Adipocyte (in vitro differentiated cells): ENCODE results near the gene SMARCB1.

ENCODE experiments used
- DNase-seq: peaks from one replicate; pipeline ENCODE4 v3.0.0-alpha.2; 2015; ENCODE audit warnings: low read depth
- H3K27me3 ChIP-seq: replicated peaks from 2 replicates; pipeline ENCODE4 v1.7.0; 2013; ENCODE audit warnings: mild to moderate bottlenecking, low read length, moderate library complexity; ENCODE audit not compliant: control insufficient read depth, insufficient read depth
- H3K36me3 ChIP-seq: 2 replicates; pipeline ENCODE4 v1.7.0; 2013; ENCODE audit warnings: low read length, mild to moderate bottlenecking, moderate library complexity; ENCODE audit not compliant: control insufficient read depth, insufficient read depth, severe bottlenecking
- H3K4me1 ChIP-seq: 2 replicates; pipeline ENCODE4 v1.7.0; 2013; ENCODE audit warnings: mild to moderate bottlenecking, low read length, moderate library complexity; ENCODE audit not compliant: control insufficient read depth, insufficient read depth
- H3K4me3 ChIP-seq: 2 replicates; pipeline ENCODE4 v1.7.0; 2013; ENCODE audit warnings: mild to moderate bottlenecking, low read length, moderate library complexity
- H3K9ac ChIP-seq: 2 replicates; pipeline ENCODE4 v1.7.0; 2013; ENCODE audit warnings: mild to moderate bottlenecking, low read length, moderate library complexity
- H3K9me3 ChIP-seq: 2 replicates; pipeline ENCODE4 v1.7.0; 2013; ENCODE audit warnings: mild to moderate bottlenecking, low read length, moderate library complexity; ENCODE audit not compliant: control insufficient read depth

The SMARCB1 gene

GRCh38 chr22:23763579-23763945 is 23.2 kb upstream of the SMARCB1 start:
- no peaks in the 10 kb centered on the region for H3K36me3 ChIP-seq
- H3K9me3 ChIP-seq: no peaks in the 10 kb centered on the region
- H3K4me3 ChIP-seq: no peak overlapping the region
- no peak overlapping the region for H3K9ac ChIP-seq
- no peak for DNase-seq
- peaks cover 11% of the 10 kb centered on the region for H3K4me1 ChIP-seq
- H3K27me3 ChIP-seq: no peaks in the 10 kb centered on the region

DNA sequence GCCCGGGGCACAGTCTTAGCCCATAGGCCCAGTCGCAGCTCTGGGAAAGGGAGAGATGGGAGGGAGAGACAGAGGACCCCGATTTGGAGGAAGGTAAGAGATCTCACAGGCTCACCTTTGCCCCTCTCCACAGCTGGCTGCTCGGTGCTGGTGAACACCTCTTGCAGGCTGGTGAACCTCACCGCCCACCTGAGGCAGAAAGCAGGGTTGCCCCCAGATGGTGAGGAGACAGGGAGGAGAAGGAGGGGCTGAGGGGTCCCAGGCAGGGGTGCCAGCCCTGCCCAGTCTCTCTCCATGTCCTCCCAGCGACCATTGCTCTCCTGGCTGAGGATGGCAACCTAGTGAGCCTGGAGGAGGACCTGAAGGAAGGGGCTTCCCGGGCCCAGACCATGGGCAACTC is 22.8 kb upstream of the SMARCB1 start:
- H3K27me3 ChIP-seq: no peaks in the 10 kb centered on the region
- no peak overlapping the region for H3K9ac ChIP-seq
- H3K36me3 ChIP-seq: no peaks in the 10 kb centered on the region
- DNase-seq: no peak
- H3K4me3 ChIP-seq: no peak overlapping the region
- H3K9me3 ChIP-seq: no peaks in the 10 kb centered on the region
- H3K4me1 ChIP-seq: peaks cover 11% of the 10 kb centered on the region

GRCh38 chr22:23764899-23765881 is 21.6 kb upstream of the SMARCB1 start:
- Histone ChIP-seq H3K27me3 (no peaks in the 10 kb centered on the region), H3K4me3 (no peak overlapping the region), H3K36me3 (no peaks in the 10 kb centered on the region), H3K9me3 (no peaks in the 10 kb centered on the region), H3K4me1 (peaks cover 11% of the 10 kb centered on the region), H3K9ac (no peak overlapping the region)
- no peak for DNase-seq

GRCh38 chr22:23767303-23767672 is 19.5 kb upstream of the SMARCB1 start:
- Histone ChIP-seq H3K36me3 (no peaks in the 10 kb centered on the region), H3K4me1 (peaks cover 12% of the 10 kb centered on the region), H3K9ac (peak overlapping the region; percentile 90), H3K4me3 (peak overlapping the region; percentile 85), H3K9me3 (no peaks in the 10 kb centered on the region), H3K27me3 (no peaks in the 10 kb centered on the region)
- no peak for DNase-seq

GRCh38 chr22:23767673-23768548 is 18.9 kb upstream of the SMARCB1 start, which contains the start of gene CHCHD10:
TSS of gene CHCHD10 (minus strand) at chr22:23767972. CDS start at chr22:23767874, 98 bp downstream.
- H3K9ac ChIP-seq: peak within 1 kb of the TSS; percentile 90
- no peaks in the 10 kb centered on the region for H3K27me3 ChIP-seq
- H3K4me1 ChIP-seq: peaks cover 14% of the 10 kb centered on the region
- peak; percentile 87 for DNase-seq
- H3K9me3 ChIP-seq: no peaks in the 10 kb centered on the region
- peak within 1 kb of the TSS; percentile 85 for H3K4me3 ChIP-seq
- no peaks in the 10 kb centered on the region for H3K36me3 ChIP-seq

GRCh38 chr22:23769321-23769965 is 17.3 kb upstream of the SMARCB1 start:
- no peak for DNase-seq
- Histone ChIP-seq H3K36me3 (no peaks in the 10 kb centered on the region), H3K4me3 (no peak overlapping the region), H3K9me3 (no peaks in the 10 kb centered on the region), H3K9ac (no peak overlapping the region), H3K27me3 (no peaks in the 10 kb centered on the region), H3K4me1 (peaks cover 18% of the 10 kb centered on the region)

GRCh38 chr22:23772315-23772648 is 14.5 kb upstream of the SMARCB1 start:
- H3K4me3 ChIP-seq: peak overlapping the region; percentile 59
- H3K36me3 ChIP-seq: no peaks in the 10 kb centered on the region
- peaks cover 16% of the 10 kb centered on the region for H3K4me1 ChIP-seq
- no peaks in the 10 kb centered on the region for H3K27me3 ChIP-seq
- no peak for DNase-seq
- H3K9ac ChIP-seq: peak overlapping the region; percentile 42
- H3K9me3 ChIP-seq: no peaks in the 10 kb centered on the region

DNA sequence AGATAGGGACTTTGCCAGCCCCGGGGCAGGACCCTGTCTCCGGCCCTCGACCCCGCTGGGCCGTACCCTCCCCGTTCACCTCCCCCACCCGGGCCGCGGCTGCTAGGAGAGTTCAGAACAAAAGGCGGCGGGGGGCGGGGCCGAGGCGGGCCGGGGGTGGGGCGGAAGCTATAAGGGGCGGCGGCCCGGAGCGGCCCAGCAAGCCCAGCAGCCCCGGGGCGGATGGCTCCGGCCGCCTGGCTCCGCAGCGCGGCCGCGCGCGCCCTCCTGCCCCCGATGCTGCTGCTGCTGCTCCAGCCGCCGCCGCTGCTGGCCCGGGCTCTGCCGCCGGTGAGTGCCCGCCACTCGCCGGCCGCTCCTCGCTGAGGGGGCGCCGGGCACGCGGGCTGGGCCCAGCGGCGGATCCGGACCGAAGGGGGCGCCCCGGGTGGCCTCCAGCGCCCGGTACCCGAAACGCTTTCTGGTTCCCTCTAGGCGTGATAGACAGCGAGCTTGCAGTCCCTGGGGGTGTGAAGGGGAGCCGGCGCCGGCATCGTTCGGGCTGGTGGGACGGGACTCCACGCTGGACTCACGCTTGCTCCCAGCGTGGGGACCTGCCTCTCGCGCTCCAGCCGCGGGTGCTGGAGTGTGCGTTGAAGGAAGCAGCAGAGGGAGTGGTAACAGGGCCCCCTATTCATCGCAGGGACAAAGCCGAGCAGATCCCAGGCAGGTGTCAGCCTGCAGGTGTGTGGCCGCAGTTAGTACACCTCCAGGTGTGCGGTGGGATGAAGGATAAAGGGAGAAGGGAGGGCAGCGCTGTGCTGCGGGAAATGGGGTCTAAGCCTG is 13.9 kb upstream of the SMARCB1 start, which contains the start of gene MMP11:
Gene MMP11, plus strand, starts transcription at position 201 of the 825 bp plus-strand sequence. Its CDS starts 22 bp downstream, at position 223.
- no peaks in the 10 kb centered on the region for H3K27me3 ChIP-seq
- H3K9me3 ChIP-seq: no peaks in the 10 kb centered on the region
- peak within 1 kb of the TSS; percentile 70 for H3K4me3 ChIP-seq
- peak within 1 kb of the TSS; percentile 65 for H3K9ac ChIP-seq
- peaks cover 16% of the 10 kb centered on the region for H3K4me1 ChIP-seq
- H3K36me3 ChIP-seq: no peaks in the 10 kb centered on the region
- peak; percentile 77 for DNase-seq

- H3K36me3 ChIP-seq: no peaks in the 10 kb centered on the region
- DNase-seq: no peak
- no peak overlapping the region for H3K4me3 ChIP-seq
- H3K9ac ChIP-seq: no peak overlapping the region
- peaks cover 16% of the 10 kb centered on the region for H3K4me1 ChIP-seq
- no peaks in the 10 kb centered on the region for H3K27me3 ChIP-seq
- H3K9me3 ChIP-seq: no peaks in the 10 kb centered on the region
These were observed 13.2 kb upstream of the SMARCB1 start for GRCh38 chr22:23773483-23774113.
